Endothelial cell (in vitro differentiated cells): ENCODE measurements around the gene PRRT4. TPM values are rescaled to one million over a fixed set of nuclear protein-coding genes. Genes with fewer than 3 reads are reported as not detected.

Source experiments
- DNase-seq: peaks from one replicate; pipeline ENCODE4 v3.0.0; 2021; ENCODE audit warnings: low spot score
- H3K27ac Mint-ChIP-seq: one replicate; pipeline ENCODE4 v1.8.0; 2021; ENCODE audit warnings: mixed read lengths, inconsistent platforms; ENCODE audit not compliant: unreplicated experiment
- H3K27me3 Mint-ChIP-seq: one replicate; pipeline ENCODE4 v1.8.0; 2021; ENCODE audit warnings: mild to moderate bottlenecking, moderate library complexity, mixed read lengths, inconsistent platforms; ENCODE audit not compliant: unreplicated experiment
- H3K36me3 Mint-ChIP-seq: one replicate; pipeline ENCODE4 v1.8.0; 2021; ENCODE audit warnings: mild to moderate bottlenecking, low read depth, mixed read lengths, inconsistent platforms; ENCODE audit not compliant: unreplicated experiment
- H3K4me1 Mint-ChIP-seq: one replicate; pipeline ENCODE4 v1.8.0; 2021; ENCODE audit warnings: mild to moderate bottlenecking, mixed read lengths, inconsistent platforms; ENCODE audit not compliant: unreplicated experiment
- H3K4me3 Mint-ChIP-seq: one replicate; pipeline ENCODE4 v1.8.0; 2021; ENCODE audit warnings: mild to moderate bottlenecking, mixed read lengths, inconsistent platforms; ENCODE audit not compliant: unreplicated experiment
- H3K9me3 Mint-ChIP-seq: one replicate; pipeline ENCODE4 v1.8.0; 2021; ENCODE audit warnings: mixed read lengths, inconsistent platforms; ENCODE audit not compliant: unreplicated experiment
- total RNA-seq: library from RNA; stranded (reverse); fragmentation: NEBNext Ultra II Directional; extraction: Animal tissue kit (Norgen Biotek cat#: 25700); gene quantifications from one replicate; pipeline ENCODE4 v1.2.1, GENCODE V29; 2021; ENCODE audit not compliant: unreplicated experiment
- TF ChIP-seq, protein P1 (sequence below): fragments of 200-600 bp; sonication (generic); IDR thresholded peaks from one replicate; pipeline ENCODE4 v1.5.0; 2021; ENCODE audit warnings: antibody characterized with exemption; ENCODE audit not compliant: unreplicated experiment

PRRT4 gene
- total RNA-seq, 1 donor from 2014 or later, result 10.8 TPM

DNA sequence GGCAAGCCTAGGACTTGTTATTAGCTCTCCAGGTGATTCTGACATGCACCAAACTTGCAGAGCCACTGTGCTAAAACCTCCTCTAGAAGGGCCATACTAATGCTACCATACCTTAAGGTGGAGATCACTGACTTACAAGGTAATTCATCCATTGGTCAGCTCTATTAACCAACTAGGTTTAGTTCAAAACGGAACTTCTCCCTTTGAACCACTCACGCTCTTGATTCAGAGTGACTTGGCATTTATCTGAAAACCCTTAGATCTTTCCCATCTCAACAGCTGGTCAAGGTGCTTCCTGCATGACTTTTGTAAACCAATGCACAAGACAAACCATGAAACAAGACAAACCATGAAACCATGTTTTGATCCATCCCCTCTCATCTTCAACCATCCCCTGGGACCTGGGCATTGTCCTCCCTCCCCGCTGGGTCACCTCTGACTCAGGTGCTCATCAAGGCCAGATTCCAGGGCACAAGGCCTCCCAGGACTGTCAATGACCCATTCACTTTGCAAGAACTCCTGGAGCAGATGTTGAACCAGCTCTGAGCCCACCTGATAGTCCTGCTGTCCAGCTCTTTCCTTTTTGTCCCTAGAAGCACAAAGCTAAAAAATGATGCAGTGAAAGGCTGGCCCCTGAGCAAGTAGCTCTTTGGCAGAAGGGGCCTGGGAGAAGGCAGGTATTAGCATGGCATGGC lies 29.5 kb upstream of the PRRT4 start:
- TF ChIP-seq, protein P1, sequence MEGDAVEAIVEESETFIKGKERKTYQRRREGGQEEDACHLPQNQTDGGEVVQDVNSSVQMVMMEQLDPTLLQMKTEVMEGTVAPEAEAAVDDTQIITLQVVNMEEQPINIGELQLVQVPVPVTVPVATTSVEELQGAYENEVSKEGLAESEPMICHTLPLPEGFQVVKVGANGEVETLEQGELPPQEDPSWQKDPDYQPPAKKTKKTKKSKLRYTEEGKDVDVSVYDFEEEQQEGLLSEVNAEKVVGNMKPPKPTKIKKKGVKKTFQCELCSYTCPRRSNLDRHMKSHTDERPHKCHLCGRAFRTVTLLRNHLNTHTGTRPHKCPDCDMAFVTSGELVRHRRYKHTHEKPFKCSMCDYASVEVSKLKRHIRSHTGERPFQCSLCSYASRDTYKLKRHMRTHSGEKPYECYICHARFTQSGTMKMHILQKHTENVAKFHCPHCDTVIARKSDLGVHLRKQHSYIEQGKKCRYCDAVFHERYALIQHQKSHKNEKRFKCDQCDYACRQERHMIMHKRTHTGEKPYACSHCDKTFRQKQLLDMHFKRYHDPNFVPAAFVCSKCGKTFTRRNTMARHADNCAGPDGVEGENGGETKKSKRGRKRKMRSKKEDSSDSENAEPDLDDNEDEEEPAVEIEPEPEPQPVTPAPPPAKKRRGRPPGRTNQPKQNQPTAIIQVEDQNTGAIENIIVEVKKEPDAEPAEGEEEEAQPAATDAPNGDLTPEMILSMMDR, result no peak
- DNase-seq, result no peak
- Mint-ChIP-seq H3K27me3 (peaks cover 3% of the 10 kb centered on the region), H3K4me1 (no peaks in the 10 kb centered on the region), H3K9me3 (no peaks in the 10 kb centered on the region), H3K36me3 (no peaks in the 10 kb centered on the region), H3K27ac (no peak overlapping the region), H3K4me3 (no peak overlapping the region)

DNA sequence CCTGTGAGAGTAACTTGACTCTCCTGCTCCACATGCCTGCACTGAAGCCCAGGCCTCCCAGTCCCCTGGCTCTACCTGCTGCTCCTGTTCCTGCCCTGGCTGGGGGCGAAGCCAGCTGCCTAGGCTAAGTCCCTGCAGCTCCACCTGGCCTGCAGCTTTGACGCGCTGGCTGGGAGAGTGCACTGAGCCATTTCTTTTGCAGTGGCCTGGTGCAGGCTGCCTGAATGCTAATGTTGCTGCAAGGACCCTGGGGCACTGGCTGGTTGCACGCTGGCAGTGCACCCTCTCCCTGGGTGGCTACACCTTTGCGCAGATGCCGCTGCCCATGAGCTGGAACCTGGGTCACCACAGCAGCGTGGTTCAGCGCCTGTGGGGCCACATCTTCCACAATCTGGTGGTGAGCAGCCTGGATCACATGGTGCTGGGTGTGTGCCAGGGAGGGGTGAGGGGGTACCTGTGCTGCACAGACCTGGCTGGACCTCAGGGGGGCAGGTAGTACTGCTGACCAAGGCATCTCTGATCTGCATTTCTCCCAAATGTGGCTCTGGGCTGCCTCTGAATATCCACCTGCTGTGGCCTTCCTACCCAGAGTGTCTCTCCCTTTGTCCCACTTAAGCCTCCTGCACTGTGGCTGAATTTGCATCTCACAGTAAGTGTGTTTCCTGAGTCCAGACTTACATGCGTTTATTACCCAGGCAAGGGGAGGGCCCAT lies 28.3 kb upstream of the PRRT4 start:
- H3K4me3 Mint-ChIP-seq, result no peak overlapping the region
- TF ChIP-seq, protein P1, result no peak
- H3K36me3 Mint-ChIP-seq, result no peaks in the 10 kb centered on the region
- peaks cover 11% of the 10 kb centered on the region for H3K27me3 Mint-ChIP-seq
- DNase-seq, result no peak
- H3K9me3 Mint-ChIP-seq, result no peaks in the 10 kb centered on the region
- no peaks in the 10 kb centered on the region for H3K4me1 Mint-ChIP-seq
- no peak overlapping the region for H3K27ac Mint-ChIP-seq

DNA sequence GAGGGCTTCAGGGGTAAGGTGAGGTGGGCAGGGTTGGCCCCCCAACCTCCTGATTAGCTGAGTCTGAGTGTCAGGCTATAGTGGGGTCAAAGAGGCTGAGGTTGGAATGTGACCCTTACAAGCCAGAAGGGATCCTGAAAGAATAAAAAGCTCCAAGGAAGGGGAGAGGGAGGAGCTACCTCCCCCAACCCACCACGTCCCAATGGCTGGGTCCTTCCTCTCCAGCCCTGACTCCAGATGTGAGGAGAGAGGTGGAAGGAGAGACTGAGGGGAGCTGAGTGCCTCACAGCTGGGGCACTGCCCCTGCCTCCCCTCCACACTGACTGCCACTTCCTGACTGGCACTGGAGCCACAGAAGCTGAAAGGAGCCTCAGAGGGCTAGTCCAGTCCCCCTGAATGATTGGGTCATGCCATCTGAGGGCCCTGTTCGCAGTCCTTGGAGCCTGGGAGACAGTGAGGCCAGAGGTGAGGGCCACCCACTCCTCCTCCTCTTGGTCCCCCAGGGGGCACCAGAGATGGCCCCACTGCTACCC lies 27.7 kb upstream of the PRRT4 start:
- Mint-ChIP-seq H3K4me1 (no peaks in the 10 kb centered on the region), H3K27me3 (peaks cover 11% of the 10 kb centered on the region), H3K36me3 (no peaks in the 10 kb centered on the region), H3K9me3 (no peaks in the 10 kb centered on the region), H3K4me3 (no peak overlapping the region), H3K27ac (no peak overlapping the region)
- no peak for DNase-seq
- TF ChIP-seq, protein P1, result no peak

DNA sequence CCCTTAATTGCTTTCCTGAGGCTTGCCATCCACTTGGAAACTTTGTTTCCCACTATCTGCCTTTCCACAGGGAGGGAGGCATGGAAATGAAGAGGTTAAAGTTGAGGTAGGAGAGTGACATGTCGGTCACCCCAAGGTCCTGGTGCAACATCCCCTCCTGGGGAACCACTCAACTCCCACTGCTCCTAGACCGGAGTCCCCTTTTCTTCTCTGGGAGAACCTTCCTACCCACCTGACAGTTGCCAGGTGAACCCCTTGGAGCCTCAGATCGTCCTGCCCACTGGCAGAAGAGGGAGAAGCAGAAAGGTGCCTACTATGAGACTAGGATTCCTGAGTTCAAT lies 26.6 kb upstream of the PRRT4 start:
- TF ChIP-seq, protein P1, result no peak
- no peaks in the 10 kb centered on the region for H3K36me3 Mint-ChIP-seq
- peaks cover 11% of the 10 kb centered on the region for H3K27me3 Mint-ChIP-seq
- H3K27ac Mint-ChIP-seq, result peak overlapping the region; percentile 59
- H3K4me3 Mint-ChIP-seq, result no peak overlapping the region
- no peaks in the 10 kb centered on the region for H3K9me3 Mint-ChIP-seq
- no peak for DNase-seq
- no peaks in the 10 kb centered on the region for H3K4me1 Mint-ChIP-seq
